GM21526 (cell line): ENCODE results near the gene CEACAM4.
"Not testable (repeated sequence)": the region's sequence is repeated elsewhere in the genome, so short reads cannot be mapped to it uniquely, and the experiment has no call there.

Experiments
- ATAC-seq: cut with Tn5 transposase; IDR thresholded peaks from one replicate; pipeline ENCODE4 v1.9.1; 2021; ENCODE audit warnings: moderate library complexity; ENCODE audit not compliant: unreplicated experiment, low FRiP score

CEACAM4 gene

DNA sequence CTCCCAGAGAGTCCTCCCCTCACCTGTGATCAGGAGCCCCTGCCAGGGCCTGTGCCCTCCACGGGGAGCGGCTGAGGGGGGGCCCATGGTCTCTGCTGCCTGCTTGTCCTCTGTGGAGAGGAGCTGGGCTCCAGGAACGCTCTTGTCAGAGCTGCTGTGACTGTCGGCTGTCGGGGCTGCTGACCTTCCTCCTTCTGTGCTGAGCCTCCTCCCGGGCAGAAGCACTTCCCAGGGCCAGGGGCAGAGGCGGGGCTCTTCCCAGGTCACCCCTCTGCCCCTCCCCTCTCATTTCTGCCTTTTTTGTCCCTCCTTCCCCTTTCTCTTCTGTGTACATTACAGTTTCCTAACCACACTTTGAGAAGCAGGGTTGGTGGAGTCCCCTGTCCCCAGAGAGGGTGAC lies at the start of gene CEACAM4:
Gene CEACAM4, minus strand, starts transcription at position 198 of the 400 bp plus-strand sequence. Its CDS starts 111 bp downstream, at position 87.
- ATAC-seq: no peak

DNA sequence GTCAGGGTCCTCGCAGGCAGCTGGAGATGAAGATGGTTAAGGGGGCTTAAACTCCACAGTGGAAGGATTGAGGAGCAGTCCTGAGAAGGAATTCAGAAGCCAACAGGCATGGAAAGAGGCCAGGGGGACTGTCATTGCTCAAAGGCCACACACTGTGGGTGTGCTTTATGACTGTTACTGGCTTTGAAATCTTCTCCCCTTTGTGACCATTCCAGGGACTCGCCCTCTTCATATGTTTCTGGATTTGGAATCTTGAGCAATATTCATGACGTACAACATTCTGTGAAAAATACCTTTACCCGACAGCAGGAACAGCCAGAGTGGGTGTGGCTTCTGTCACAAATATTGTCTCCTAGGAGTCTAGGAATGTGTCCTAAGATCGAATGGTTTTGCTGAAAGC lies 44.6 kb upstream of the CEACAM4 start:
- ATAC-seq: no peak

DNA sequence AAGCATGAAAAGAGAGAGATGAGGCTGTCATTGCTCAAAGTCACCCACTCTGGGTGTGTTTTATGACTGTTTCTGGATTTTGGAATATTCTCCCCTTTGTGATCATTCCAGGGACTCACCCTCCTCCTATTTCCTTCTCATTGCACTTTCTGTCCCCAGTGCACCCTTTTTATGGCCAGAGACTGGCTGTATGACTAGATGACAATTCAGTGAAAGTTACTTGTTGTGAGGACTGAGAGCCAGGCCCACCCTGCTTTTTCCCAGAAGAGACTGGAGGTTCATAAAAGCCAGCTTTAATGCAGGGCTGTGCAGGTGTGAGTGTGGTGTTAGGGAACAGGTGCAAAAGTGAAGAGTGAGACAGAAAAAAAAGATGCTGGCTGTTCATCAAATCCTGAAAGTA lies 43.9 kb upstream of the CEACAM4 start:
- ATAC-seq: no peak

DNA sequence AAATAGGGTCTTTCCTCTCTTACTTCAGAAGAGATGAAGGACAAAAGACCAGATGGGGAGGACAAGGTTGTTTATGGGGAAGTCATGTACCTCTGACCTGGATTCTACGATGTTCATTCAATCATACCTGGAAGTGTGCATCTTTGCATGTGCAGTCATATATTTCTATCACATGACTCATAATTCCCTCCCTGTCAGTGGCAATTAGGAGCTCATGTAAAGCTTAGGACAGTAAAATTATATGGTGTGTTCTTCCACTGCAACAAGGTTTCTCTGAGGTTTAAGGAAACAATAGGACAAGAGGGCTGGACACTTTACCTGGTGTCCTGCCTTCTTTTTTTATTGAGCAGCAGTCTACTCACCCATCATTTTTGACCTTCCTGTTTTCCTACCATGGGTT lies 41.4 kb upstream of the CEACAM4 start:
- ATAC-seq: no peak

DNA sequence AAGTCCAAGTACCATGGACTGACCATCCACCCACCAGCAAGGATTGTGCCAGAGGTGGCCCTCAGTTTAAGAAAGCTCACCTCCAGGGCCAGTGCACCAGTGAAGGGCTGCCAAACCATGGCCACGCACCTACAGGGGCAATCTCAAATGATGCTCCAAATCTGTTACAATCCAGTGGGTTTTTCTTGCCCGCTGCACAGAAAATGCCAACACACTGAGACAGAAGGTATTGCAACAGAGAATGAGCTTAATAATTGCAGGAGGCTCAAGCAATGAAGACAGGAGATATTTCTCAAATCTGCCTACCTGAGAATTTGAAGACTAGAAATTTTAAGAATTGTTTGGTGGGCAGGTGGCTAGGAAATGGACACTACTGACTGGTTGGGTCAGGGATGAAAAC lies 39.2 kb upstream of the CEACAM4 start:
- no peak for ATAC-seq

DNA sequence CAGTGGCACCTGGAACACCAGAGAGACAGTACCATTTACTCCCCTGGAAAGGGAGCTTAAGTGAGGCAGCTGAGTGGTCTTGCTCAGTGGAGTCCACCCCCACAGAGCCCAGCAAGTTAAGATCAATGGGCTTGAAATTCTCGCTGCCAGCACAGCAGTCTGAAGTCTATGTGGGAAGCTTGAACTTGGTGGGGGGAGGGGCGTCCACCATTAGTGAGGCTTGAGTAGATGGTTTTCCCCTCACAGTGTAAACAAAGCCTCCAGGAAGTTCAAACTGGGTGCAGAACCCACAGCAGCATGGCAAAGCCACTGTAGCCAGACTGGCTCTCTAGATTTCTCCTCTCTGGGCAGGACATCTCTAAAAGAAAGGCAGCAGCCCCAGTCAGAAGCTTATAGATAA lies 30.3 kb upstream of the CEACAM4 start:
- no peak for ATAC-seq

DNA sequence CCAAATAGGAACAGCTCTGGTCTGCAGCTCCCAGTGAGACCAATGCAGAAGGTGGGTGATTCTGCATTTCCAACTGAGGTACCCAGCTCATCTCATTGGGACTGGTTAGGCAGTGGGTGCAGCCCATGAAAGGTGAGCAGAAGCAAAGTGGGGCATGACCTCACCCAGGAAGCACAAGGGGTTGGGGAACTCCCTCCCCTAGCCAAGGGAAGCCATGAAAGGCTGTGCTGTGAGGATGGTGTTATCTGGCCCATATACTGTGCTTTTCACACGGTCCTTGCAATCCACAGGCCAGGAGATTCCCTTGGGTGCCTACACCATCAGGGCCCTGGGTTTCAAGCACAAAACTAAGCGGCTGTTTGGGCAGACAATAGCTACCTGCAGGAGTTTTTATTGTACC lies 29.9 kb upstream of the CEACAM4 start:
- ATAC-seq: not testable (repeated sequence)

DNA sequence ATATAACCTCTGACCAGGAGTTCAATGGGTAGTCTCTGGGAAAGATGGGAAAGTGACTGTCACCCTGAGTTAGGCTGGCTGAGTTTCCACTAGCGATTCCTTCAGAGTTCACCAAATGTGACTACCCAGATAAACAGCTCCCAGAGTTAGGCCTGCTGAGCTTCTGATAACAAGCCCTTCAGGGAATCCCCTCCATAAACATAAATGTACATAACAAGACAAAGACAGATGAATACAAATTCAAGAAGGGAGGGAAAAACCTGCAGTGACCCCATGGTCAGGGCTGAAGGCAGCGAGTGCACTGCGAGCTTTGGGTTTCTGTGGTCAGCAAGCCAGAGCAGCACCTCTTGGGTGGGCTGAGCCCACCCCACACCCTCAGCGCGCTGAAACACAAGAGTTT lies 25.4 kb upstream of the CEACAM4 start:
- no peak for ATAC-seq

DNA sequence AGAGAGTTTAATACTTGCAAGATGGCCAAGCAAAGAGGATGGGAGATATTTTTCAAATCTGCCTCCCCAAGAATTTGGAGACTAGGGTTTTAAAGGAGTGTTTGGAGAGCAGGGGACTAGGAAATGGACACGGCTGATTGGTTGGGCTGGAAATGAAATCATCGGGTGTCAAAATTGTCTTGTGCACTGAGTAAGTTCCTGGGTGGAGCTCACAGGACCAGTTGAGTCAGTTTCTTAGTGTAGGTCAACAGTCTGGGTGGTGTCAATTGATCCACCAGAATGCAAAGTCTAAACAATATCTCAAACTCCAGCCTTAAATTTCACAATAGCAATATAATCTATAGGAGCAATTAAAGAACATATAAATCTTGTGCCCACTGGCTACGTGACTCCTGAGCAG lies 23.0 kb upstream of the CEACAM4 start:
- ATAC-seq: no peak

DNA sequence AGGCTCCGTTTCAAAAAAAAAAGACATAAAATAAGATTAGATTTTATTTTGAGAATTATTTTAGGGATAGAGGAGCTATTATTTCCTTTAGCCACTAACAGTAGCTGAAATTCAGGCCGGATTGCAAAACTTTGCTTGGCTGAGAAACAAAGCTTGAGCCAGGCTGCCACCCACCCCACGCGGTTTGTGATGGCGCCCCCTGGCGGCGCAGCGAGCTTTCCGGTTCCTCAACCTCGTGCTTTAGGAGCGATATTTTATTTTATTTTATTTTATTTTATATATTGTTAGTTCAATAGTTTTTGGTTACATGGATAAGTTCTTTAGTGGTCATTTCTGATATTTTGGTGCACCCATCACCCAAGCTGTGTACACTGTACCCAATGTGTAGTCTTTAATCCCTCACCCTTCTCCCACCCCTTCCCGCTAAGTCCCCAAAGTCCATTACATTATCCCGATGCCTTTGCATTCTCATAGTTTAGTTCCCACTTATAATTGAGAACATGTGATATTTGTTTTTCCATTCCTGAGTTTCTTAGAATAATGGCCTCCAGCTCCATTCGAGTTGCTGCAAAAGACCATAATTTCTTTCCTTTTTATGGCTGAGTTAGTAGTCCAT lies 19.8 kb upstream of the CEACAM4 start:
- no peak for ATAC-seq

DNA sequence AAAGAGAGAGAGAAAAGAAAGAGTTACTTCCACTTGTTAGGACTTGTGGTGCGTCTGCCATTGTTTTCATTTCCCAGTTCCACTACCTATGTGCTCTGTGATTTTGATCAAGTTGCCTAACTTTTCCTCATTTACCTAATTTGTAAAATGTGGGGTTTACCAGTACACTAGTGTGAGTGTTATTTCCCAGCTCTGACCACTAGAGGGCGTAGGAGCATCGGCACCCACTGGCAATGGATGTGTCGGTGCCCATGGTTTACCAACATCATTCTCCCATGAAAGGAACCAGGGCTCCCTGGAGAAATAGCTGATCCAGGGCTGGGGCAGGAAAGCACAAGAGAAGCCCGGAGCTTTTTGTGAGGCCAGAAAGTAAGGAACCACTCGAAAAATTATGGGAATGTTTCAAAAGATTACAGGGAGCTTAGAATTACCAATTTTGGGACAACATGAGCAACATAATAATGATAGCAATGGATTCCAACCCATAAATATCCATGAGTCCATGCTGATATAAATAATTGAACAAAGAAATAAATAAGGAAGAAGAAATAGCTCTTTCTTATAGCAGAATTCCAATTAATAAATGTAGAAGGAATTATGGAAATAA lies 15.1 kb upstream of the CEACAM4 start:
- no peak for ATAC-seq

DNA sequence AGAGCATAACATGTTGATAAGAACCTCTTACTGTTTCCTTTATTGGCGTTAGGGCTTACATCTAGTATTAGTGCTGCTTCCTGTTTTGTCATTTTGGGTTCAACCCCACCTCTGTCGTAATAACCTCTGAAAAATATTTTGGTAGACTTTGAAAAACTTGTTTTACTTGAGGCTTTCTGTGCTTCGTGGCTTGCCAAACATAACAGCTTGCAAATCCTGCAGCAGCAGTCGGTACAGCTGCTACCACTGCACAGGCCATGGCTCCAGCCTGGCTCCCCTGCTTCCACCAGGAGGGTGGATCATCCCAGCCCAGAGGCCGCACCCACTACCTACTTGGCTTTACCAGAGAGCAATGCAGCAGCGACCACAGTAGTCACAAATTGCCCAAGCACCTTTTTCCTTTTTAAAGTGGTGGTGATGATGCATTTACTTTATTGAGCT lies 11.8 kb upstream of the CEACAM4 start:
- ATAC-seq: no peak

DNA sequence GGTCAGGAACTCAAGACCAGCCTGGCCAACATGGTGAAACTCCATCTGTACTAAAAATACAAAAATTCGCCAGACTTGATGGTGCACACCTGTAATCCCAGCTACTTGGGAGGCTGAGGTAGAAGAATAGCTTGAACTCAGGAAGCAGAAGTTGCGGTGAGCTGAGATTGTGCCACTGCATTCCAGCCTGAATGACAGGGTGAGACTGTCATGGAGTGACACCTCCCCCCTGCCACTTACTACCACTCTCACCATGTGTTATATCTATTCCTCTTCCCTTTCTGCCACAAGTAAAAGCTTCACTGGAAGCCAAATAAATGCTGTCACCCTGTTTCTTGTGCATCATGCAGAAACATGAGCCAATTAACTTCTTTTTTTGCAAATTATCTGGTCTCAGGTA lies 10.6 kb upstream of the CEACAM4 start:
- no peak for ATAC-seq

DNA sequence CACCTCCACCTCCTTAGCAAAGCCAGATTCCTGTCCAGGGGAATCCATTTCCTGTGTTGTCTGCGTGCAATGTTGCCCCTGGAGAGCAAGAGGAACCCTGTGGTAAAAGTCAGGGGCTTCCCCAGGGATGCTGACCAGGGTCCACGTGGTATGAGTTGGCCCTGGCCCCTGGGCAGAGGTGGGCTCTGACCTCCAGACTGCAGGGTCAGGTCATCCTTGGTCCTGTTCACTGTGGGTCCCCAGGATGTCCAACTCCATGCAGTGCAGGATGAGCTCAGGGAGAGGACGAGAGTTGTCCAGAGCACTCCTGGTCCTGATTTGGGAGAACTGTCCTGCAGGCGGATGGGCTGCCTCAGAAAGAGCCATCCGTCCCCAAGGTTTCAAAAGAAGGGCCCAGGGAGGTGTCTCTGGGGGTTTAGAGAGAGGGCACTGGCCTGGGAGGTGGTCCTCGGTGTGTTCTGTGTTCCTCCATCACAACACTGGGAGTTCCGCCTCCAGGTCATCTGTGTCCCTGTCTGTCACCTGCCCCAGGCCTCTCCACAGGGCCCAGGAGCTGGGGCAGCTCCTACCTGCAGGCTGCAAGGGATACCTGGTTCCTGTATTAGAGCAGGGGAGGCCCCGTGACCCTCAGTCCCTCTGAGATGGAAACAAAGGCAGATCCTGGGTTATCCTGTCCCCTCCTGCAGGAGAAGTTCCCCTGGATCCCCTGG lies 1.2 kb upstream of the CEACAM4 start:
- ATAC-seq: no peak

DNA sequence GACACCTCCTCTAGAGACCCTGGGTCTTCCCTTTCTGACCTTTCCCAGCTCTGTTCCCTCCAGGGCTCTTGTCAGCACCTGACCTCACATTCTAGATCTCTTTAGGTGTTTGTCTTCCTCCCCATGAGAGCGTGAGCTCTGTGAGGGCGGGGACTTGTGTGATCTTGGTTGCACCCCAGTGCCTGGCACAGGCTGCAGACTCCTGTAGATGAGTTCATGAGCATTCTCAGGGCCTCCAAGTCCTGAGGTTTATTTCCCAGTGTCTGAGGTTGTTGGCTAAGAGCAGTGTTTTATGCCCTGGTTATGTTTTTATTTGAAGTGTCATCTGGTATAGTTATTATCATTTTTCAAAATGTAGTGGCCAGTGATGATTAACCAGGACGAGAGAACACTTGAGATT lies 596 bp downstream of the CEACAM4 start:
- ATAC-seq: no peak

DNA sequence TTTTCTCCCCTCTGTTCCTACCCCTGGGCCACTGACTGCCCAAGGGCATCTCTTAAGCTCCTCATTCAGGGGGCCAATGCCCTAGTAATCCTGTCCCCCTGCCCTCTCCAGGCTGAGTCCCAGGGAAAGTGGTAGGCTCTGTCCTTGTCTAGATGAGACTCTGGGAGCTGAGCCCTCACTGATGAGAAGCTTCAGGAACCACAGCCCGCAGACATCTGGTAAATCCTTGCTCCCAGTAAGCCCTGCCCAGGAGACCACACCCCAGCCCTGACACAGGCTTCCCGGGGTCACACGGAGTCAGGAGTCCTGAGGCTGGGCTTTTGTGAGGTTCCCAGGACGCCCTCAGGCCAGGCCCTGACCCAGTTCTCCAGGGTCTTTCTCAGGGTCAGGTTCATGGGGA lies 1.9 kb downstream of the CEACAM4 start:
- ATAC-seq: no peak

DNA sequence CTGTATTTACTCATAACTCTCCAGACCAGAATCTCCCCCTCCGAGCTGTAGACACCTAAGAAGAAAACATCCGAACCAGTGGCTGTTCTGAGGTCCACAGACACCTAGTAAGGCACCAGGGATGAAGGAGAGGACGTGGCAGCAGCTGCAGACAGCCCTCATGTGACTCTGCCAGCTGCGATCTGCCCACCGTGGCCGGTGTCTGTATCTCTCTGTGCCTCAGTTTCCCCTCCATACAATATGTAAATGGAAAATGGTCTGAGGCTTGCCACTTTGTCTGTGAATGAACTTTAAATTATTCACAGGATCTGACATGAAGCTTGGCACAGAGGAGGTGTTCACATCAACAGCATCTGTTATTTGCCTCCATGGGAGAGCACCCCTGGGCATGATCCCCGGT lies 2.4 kb downstream of the CEACAM4 start:
- ATAC-seq: no peak

DNA sequence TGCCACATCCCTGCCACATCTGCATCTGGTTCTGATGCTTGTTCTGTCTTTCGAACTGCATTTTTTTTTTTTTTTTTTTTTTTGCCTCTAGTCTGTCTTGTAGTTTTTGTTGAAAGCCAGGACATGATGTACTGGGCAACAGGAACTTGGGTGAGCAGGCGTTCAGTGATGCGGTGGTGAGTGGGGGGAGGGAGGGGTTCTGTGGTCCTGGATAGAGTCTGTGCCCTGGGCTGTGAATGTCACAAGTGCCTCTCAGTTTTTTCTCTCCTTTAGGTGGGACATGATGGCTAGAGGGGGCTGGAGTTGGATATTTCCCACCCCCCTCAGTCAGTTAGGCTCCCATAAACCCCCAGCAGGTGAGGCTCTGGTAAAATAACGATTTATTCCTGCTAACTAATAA lies 3.5 kb downstream of the CEACAM4 start:
- ATAC-seq: no peak

DNA sequence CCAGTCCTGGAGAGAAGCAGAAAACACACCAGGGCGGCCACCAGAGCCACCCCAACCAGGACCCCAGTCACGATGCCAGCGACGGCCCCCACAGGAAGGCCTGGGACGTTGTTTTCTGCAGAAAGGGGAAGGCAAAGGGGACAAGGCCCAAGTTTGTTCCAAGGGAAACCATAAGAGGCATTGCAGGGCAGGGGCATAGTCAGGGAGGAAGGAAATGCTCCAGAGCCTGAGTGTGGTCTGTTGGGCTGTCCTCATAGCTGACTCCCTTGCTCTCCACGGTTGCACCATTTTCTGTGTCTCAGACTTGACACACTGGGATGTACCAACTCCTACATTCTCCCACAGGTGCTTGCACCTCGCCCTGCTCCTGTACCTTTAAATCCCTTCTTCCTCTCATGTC lies 5.2 kb downstream of the CEACAM4 start:
- no peak for ATAC-seq

DNA sequence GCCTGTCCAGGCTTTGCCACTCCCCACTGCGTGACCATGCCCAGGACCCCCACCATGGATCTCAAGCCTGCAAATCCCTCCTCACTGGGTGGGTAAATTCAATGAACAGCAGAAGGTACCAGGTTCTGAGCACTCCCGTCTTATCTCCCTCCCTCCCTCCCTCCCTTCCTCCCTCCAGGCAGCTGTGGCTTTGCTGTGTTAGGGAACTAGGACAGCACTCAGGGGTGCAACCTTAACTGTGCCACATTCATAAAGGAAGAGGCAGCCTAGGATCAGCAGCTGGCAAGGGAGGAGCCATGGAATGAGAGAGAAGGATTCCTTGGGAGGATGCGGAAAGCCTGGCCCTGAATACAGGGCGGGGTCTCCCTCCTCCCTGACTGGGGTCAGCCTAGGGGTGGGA lies 5.6 kb downstream of the CEACAM4 start:
- no peak for ATAC-seq

DNA sequence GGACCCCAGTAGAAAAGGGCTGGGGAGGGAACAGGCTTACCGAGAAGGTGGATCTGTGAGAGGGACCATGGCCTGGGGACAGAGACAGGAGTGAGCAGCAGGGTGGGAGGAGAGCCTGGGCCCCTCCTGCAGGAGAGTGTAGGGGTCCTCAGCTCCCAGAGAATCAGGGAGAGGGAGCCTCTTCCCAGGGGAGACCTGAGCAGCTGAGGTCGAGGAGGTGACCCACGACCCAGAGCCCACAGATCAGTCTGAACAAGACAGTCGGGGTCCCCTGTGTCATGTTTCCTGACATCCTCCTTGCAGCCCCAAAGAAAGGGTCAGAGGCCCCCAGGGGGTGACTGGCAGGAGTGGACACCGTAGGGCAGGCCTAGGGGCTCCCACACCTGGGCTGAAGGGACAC lies 6.7 kb downstream of the CEACAM4 start:
- ATAC-seq: no peak

DNA sequence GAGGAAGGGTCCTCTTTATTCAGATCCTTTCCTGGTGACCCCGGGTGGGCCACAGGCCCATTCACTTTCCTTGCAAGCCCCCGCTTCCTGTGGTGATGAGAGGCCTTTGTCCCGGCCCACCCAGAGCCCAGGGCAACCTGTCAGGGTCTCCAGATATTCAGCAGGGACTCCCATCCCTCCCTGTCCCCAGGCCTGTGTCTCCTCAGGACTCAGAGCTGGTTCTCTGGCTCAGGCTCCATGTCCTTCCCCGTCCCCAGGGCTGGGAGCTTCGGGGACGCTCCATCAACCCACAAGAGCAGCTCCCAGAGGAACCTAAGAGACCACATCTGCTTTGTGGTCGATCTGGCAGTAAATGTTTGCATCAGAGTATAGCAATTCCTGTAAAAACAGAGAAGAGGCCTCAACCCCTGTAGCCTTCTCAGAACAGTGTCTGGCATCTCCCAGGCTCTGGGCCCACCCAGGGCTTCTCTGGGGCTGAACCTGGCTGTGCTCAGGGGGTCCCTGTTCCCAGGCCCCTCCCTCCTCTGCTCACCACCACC lies 7.8 kb downstream of the CEACAM4 start:
- no peak for ATAC-seq
